Muscle of arm (tissue), 12 donors: ENCODE results near the gene SNX10. TPM values are rescaled to one million over a fixed set of nuclear protein-coding genes. Genes with fewer than 3 reads are reported as not detected.

Experiments used
- DNase-seq: peaks from one replicate; pipeline ENCODE4 v3.0.0-alpha.2; 2013
- polyA plus RNA-seq, 12 donors: library from polyadenylated mRNA; unstranded; fragments of 120-200 nt; gene quantifications; one replicate each; pipeline ENCODE4 v1.2.1, GENCODE V29; 2013; ENCODE audit not compliant: insufficient read length in 12 of 12

Gene SNX10
- polyA plus RNA-seq, 12 donors, result 1.6 to 6.9 (median 2.4) TPM; not detected in 1

- no peak for DNase-seq
These were observed 3.4 kb downstream of the SNX10 start for GRCh38 chr7:26295015-26295414.

- DNase-seq, result no peak
These were observed 3.9 kb downstream of the SNX10 start for GRCh38 chr7:26295586-26295985.

GRCh38 chr7:26298472-26299058 lies 6.9 kb downstream of the SNX10 start:
- no peak for DNase-seq

- no peak for DNase-seq
These were observed 13.6 kb downstream of the SNX10 start for GRCh38 chr7:26305090-26305868.

- DNase-seq, result no peak
These were observed 14.4 kb downstream of the SNX10 start for GRCh38 chr7:26305869-26306665.

GRCh38 chr7:26306790-26307189 lies 15.1 kb downstream of the SNX10 start:
- no peak for DNase-seq

GRCh38 chr7:26307226-26307625 lies 15.6 kb downstream of the SNX10 start:
- DNase-seq, result no peak

GRCh38 chr7:26307791-26308190 lies 16.1 kb downstream of the SNX10 start:
- DNase-seq, result no peak

- DNase-seq, result no peak
These were observed 16.9 kb downstream of the SNX10 start for GRCh38 chr7:26308551-26308950.

GRCh38 chr7:26309089-26309488 lies 17.4 kb downstream of the SNX10 start:
- DNase-seq, result no peak

- no peak for DNase-seq
These were observed 20.1 kb downstream of the SNX10 start for GRCh38 chr7:26311798-26312197.

- no peak for DNase-seq
These were observed 25.5 kb downstream of the SNX10 start for GRCh38 chr7:26317211-26317610.

GRCh38 chr7:26318921-26319320 lies 27.3 kb downstream of the SNX10 start:
- no peak for DNase-seq

GRCh38 chr7:26319636-26320035 lies 28.0 kb downstream of the SNX10 start:
- no peak for DNase-seq

GRCh38 chr7:26320878-26321277 lies 29.2 kb downstream of the SNX10 start:
- no peak for DNase-seq

- DNase-seq, result no peak
These were observed 29.8 kb downstream of the SNX10 start for GRCh38 chr7:26321435-26321834.

- DNase-seq, result no peak
These were observed 34.5 kb downstream of the SNX10 start for GRCh38 chr7:26326211-26326610.

- no peak for DNase-seq
These were observed 37.1 kb downstream of the SNX10 start for GRCh38 chr7:26328498-26329390.

- DNase-seq, result no peak
These were observed 38.0 kb downstream of the SNX10 start for GRCh38 chr7:26329520-26330255.

- no peak for DNase-seq
These were observed 39.5 kb downstream of the SNX10 start for GRCh38 chr7:26331113-26331512.

GRCh38 chr7:26331789-26332188 lies 40.1 kb downstream of the SNX10 start:
- no peak for DNase-seq
